OCI-LY3 (cell line): ENCODE results near the gene OSBPL8.
"Not testable (repeated sequence)": the region's sequence is repeated elsewhere in the genome, so short reads cannot be mapped to it uniquely, and the experiment has no call there.

Experiments used
- H2AFZ ChIP-seq: fragments of 200-600, 300-600 bp; shearing (Covaris generic); 2 replicates; pipeline ENCODE4 v1.6.0; 2014; ENCODE audit warnings: antibody characterized with exemption, low read depth, low read length
- H3K27ac ChIP-seq: fragments of 200-600, 300-600 bp; sonication (generic); 2 replicates; pipeline ENCODE4 v1.5.1; 2014; ENCODE audit warnings: mild to moderate bottlenecking, low read length, moderate library complexity, mixed read lengths
- H3K27me3 ChIP-seq: fragments of 200-600, 300-600 bp; sonication (generic); 2 replicates; pipeline ENCODE4 v1.6.1; 2014; ENCODE audit warnings: low read depth, low read length, mixed read lengths
- H3K36me3 ChIP-seq: fragments of 200-600, 300-600 bp; sonication (generic); replicated peaks from 2 replicates; pipeline ENCODE3; 2014; ENCODE audit warnings: low read depth, low read length, mixed read lengths
- H3K4me1 ChIP-seq: fragments of 300-600, 200-600 bp; sonication (generic); 2 replicates; pipeline ENCODE4 v1.6.1; 2014; ENCODE audit warnings: low read length, mixed read lengths
- H3K4me2 ChIP-seq: fragments of 200-600, 300-600 bp; sonication (generic); 2 replicates; pipeline ENCODE4 v1.6.1; 2014; ENCODE audit warnings: low read length, mixed read lengths
- H3K4me3 ChIP-seq: fragments of 300-600, 200-600 bp; sonication (generic); 2 replicates; pipeline ENCODE4 v1.5.1; 2014; ENCODE audit warnings: antibody characterized with exemption, mild to moderate bottlenecking, low read length, moderate library complexity
- H3K79me2 ChIP-seq: fragments of 300-600, 200-600 bp; shearing (Covaris generic); 2 replicates; pipeline ENCODE4 v1.6.1; 2014; ENCODE audit warnings: mild to moderate bottlenecking, low read length, mixed read lengths
- H3K9ac ChIP-seq: fragments of 300-600, 200-600 bp; shearing (Covaris generic); 2 replicates; pipeline ENCODE4 v1.6.0; 2014; ENCODE audit warnings: mild to moderate bottlenecking, low read length, moderate library complexity
- H3K9me3 ChIP-seq: fragments of 200-600, 300-600 bp; shearing (Covaris generic); 2 replicates; pipeline ENCODE4 v1.6.1; 2014; ENCODE audit warnings: low read length, mixed read lengths; ENCODE audit not compliant: insufficient read depth
- H4K20me1 ChIP-seq: fragments of 200-600, 300-600 bp; sonication (generic); 2 replicates; pipeline ENCODE4 v1.6.1; 2016; ENCODE audit warnings: low read length, mixed read lengths; ENCODE audit not compliant: insufficient read depth
- CTCF ChIP-seq: fragments of 200-600, 300-600 bp; sonication (generic); IDR thresholded peaks from 2 replicates; pipeline ENCODE4 v1.5.1; 2014; ENCODE audit warnings: antibody characterized with exemption, low read length, low read depth
- EZH2phosphoT487 ChIP-seq: fragments of 200-600 bp; shearing (Covaris generic); IDR thresholded peaks from 2 replicates; pipeline ENCODE4 v1.6.1; 2018; ENCODE audit warnings: antibody characterized with exemption, mixed run types, low read depth

Gene OSBPL8

GRCh38 chr12:76520348-76520747 lies 39.2 kb downstream of the OSBPL8 start:
- peaks cover 7% of the 10 kb centered on the region for H3K36me3 ChIP-seq
- H4K20me1 ChIP-seq = no peaks in the 10 kb centered on the region
- no peak overlapping the region for H3K4me2 ChIP-seq
- TF ChIP-seq EZH2phosphoT487 (no peak), CTCF (no peak)
- no peak overlapping the region for H3K27ac ChIP-seq
- no peak overlapping the region for H3K9ac ChIP-seq
- 0 out of 2 replicates have a peak, but pooled peaks cover 3% of the 10 kb centered on the region for H3K79me2 ChIP-seq
- no peak overlapping the region for H2AFZ ChIP-seq
- H3K9me3 ChIP-seq = peaks cover 2% of the 10 kb centered on the region; the same call in 1 of the 2 replicates
- no peaks in the 10 kb centered on the region for H3K27me3 ChIP-seq
- no peaks in the 10 kb centered on the region for H3K4me1 ChIP-seq
- no peak overlapping the region for H3K4me3 ChIP-seq

GRCh38 chr12:76519538-76519937 lies 40.0 kb downstream of the OSBPL8 start:
- Histone ChIP-seq H3K27me3 (no peaks in the 10 kb centered on the region), H3K9me3 (peaks cover 3% of the 10 kb centered on the region; the same call in 1 of the 2 replicates), H3K27ac (no peak overlapping the region), H3K4me1 (no peaks in the 10 kb centered on the region), H3K36me3 (peaks cover 12% of the 10 kb centered on the region), H2AFZ (no peak overlapping the region), H4K20me1 (no peaks in the 10 kb centered on the region), H3K4me3 (no peak overlapping the region), H3K4me2 (no peak overlapping the region), H3K79me2 (0 out of 2 replicates have a peak, but pooled peaks cover 3% of the 10 kb centered on the region), H3K9ac (no peak overlapping the region)
- TF ChIP-seq EZH2phosphoT487 = no peak
- TF ChIP-seq CTCF = no peak

GRCh38 chr12:76518699-76519098 lies 40.9 kb downstream of the OSBPL8 start:
- Histone ChIP-seq H3K79me2 (0 out of 2 replicates have a peak, but pooled peaks cover 3% of the 10 kb centered on the region), H3K4me2 (no peak overlapping the region)
- TF ChIP-seq CTCF = no peak

GRCh38 chr12:76515271-76515670 lies 44.3 kb downstream of the OSBPL8 start:
- Histone ChIP-seq H3K36me3 (peaks cover 19% of the 10 kb centered on the region), H3K4me3 (no peak overlapping the region), H3K9ac (no peak overlapping the region), H3K79me2 (0 out of 2 replicates have a peak, but pooled peaks cover under 1% of the 10 kb centered on the region), H3K4me2 (no peak overlapping the region), H2AFZ (no peak overlapping the region), H3K9me3 (peaks cover 21% of the 10 kb centered on the region), H3K27ac (no peak overlapping the region), H3K4me1 (peaks cover 15% of the 10 kb centered on the region), H3K27me3 (no peaks in the 10 kb centered on the region), H4K20me1 (no peaks in the 10 kb centered on the region)
- no peak for TF ChIP-seq CTCF

More at GRCh38 chr12:76518699-76519098, 40.9 kb downstream of the OSBPL8 start:
- Histone ChIP-seq H3K9ac (no peak overlapping the region), H2AFZ (no peak overlapping the region), H3K27ac (no peak overlapping the region), H3K9me3 (peaks cover 3% of the 10 kb centered on the region; the same call in 1 of the 2 replicates), H3K36me3 (peaks cover 12% of the 10 kb centered on the region), H3K4me3 (no peak overlapping the region), H4K20me1 (no peaks in the 10 kb centered on the region), H3K27me3 (no peaks in the 10 kb centered on the region), H3K4me1 (no peaks in the 10 kb centered on the region)

- not testable (repeated sequence) for H3K79me2 ChIP-seq, H2AFZ ChIP-seq, H4K20me1 ChIP-seq, H3K27me3 ChIP-seq, H3K9ac ChIP-seq
- peaks cover 24% of the 10 kb centered on the region for H3K9me3 ChIP-seq
- H3K4me1 ChIP-seq = peaks cover 15% of the 10 kb centered on the region
- H3K36me3 ChIP-seq = peaks cover 17% of the 10 kb centered on the region
- peak overlapping the region; percentile 50 for H3K4me2 ChIP-seq
- peak overlapping the region; percentile 47 for H3K4me3 ChIP-seq
- H3K27ac ChIP-seq = peak overlapping the region; percentile 67
Measured at GRCh38 chr12:76511116-76511716, 48.4 kb downstream of the OSBPL8 start.
